ENCODE measurements around the gene CUL3. TPM values are rescaled to one million over a fixed set of nuclear protein-coding genes. Genes with fewer than 3 reads are reported as not detected.

CUL3 gene
- total RNA-seq, 1 experiment from 2014 or later: 95.7 TPM

DNA sequence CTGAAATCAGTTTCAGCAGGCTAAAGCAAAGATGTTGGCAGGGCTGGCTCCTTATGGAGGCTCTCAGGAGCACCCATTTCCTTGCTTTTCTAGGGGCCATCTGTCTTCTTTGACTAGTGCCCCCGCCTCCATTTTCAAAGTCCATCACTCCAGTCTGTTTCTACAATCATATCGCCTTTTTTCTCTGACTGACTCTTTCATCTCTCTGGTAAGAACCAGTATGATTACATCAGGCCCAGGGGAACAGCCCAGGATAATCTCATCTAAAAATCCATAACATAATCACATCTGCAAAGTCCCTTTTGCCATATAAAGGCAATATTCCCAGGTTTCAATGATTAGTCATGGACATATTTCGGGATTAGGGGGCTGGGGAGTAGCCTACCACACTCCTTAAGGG is 57.0 kb downstream of the CUL3 start:
- no peak overlapping the region for H3K9ac ChIP-seq (ENCODE audit: low read length)
- H3K36me3 ChIP-seq (ENCODE audit: control insufficient read depth in 1 of 2, insufficient read depth in 2 of 2, low read length in 2 of 2): no peaks in the 10 kb centered on the region
- H3K4me1 ChIP-seq (ENCODE audit: control insufficient read depth in 1 of 2, insufficient read depth in 2 of 2, low read length in 2 of 2): no peaks in the 10 kb centered on the region
- DNase-seq (ENCODE audit: low read depth, low spot score): no peak
- ChIA-PET POLR2A (no interaction called here), RAD21 (ENCODE audit: low non-redundant PET in 1 of 2, low total read pairs in 2 of 2, uncharacterized antibody in 2 of 2, unreplicated experiment in 2 of 2) (no interaction called here), CTCF (no interaction called here)
- H3K79me2 ChIP-seq (ENCODE audit: insufficient read depth, low read length): peaks cover 97% of the 10 kb centered on the region
- no peaks in the 10 kb centered on the region for H3K9me2 ChIP-seq (ENCODE audit: insufficient read depth)
- H3K27ac ChIP-seq (ENCODE audit: low read depth, low read length): no peak overlapping the region
- ATAC-seq: no peak
- no TSS peak for BruUV-seq (replicated peaks)
- H3K4me3 ChIP-seq (replicated peaks in 1 of 2; ENCODE audit: low read depth in 1 of 2, low read length in 2 of 2): no peak overlapping the region
- intact Hi-C loops (cut with micrococcal nuclease): no loop called here
- no peaks in the 10 kb centered on the region for H3K27me3 ChIP-seq (ENCODE audit: insufficient read depth, low read length)
- no peak for TF ChIP-seq SIN3A (IDR thresholded peaks at IDR 0.05; ENCODE audit: low read depth)
- TF ChIP-seq, protein P1, sequence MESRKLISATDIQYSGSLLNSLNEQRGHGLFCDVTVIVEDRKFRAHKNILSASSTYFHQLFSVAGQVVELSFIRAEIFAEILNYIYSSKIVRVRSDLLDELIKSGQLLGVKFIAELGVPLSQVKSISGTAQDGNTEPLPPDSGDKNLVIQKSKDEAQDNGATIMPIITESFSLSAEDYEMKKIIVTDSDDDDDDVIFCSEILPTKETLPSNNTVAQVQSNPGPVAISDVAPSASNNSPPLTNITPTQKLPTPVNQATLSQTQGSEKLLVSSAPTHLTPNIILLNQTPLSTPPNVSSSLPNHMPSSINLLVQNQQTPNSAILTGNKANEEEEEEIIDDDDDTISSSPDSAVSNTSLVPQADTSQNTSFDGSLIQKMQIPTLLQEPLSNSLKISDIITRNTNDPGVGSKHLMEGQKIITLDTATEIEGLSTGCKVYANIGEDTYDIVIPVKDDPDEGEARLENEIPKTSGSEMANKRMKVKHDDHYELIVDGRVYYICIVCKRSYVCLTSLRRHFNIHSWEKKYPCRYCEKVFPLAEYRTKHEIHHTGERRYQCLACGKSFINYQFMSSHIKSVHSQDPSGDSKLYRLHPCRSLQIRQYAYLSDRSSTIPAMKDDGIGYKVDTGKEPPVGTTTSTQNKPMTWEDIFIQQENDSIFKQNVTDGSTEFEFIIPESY (IDR thresholded peaks at IDR 0.05; ENCODE audit: extremely low read depth, insufficient replicate concordance, low read length): no peak
- H4K20me1 ChIP-seq (ENCODE audit: insufficient read depth): peaks cover 31% of the 10 kb centered on the region; the same call in 1 of the 2 replicates
- no peak overlapping the region for H3K4me2 ChIP-seq (ENCODE audit: low read length)
- no peak overlapping the region for H2AFZ ChIP-seq (ENCODE audit: low read depth, low read length, poor library complexity, severe bottlenecking)
- no peaks in the 10 kb centered on the region for H3K9me3 ChIP-seq (ENCODE audit: control insufficient read depth in 1 of 2, insufficient read depth in 1 of 2, low read depth in 1 of 2, low read length in 2 of 2)

DNA sequence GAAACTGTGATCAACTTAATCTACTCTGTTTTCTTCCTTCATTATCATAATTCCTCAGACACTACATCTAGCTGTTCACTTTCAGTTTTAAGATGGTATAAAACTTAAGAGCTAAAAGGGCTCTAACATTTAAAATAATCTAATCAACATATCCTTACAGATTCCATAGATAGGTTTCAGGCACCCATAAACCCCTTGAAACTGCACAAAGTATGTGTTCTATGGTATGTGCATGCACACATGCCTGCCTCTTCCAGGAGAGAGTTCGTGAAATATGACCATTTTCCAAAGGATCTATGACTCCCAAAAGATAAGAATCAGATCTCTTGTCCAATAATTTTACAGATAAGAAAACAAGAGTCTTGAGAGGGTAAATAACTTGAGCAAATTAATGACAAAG is 59.4 kb downstream of the CUL3 start:
- RAD21 ChIA-PET (ENCODE audit: low non-redundant PET in 1 of 2, low total read pairs in 2 of 2, uncharacterized antibody in 2 of 2, unreplicated experiment in 2 of 2): no interaction called here
- no peaks in the 10 kb centered on the region for H3K36me3 ChIP-seq (ENCODE audit: control insufficient read depth in 1 of 2, insufficient read depth in 2 of 2, low read length in 2 of 2)
- TF ChIP-seq FOSL1 (IDR thresholded peaks at IDR 0.05; ENCODE audit: low read depth) (no peak), EZH2phosphoT487 (IDR thresholded peaks at IDR 0.05; ENCODE audit: borderline replicate concordance) (no peak), SIN3A (IDR thresholded peaks at IDR 0.05; ENCODE audit: low read depth) (no peak), ZNF274 (IDR thresholded peaks at IDR 0.05; ENCODE audit: low read depth, low read length) (no peak), EZH2 (IDR thresholded peaks at IDR 0.05) (no peak), POLR2AphosphoS5 (IDR thresholded peaks at IDR 0.05; ENCODE audit: low read depth, low read length) (no peak), JUND (IDR thresholded peaks at IDR 0.05) (no peak), ZFX (IDR thresholded peaks at IDR 0.05) (no peak), YY1 (IDR thresholded peaks at IDR 0.05; ENCODE audit: extremely low read depth, insufficient replicate concordance, low read depth, low read length) (no peak), CEBPB (IDR thresholded peaks at IDR 0.05; ENCODE audit: low read depth) (no peak), TCF7L2 (IDR thresholded peaks at IDR 0.05; ENCODE audit: borderline replicate concordance, extremely low read depth, insufficient read depth, insufficient read length) (no peak), SRF (IDR thresholded peaks at IDR 0.05; ENCODE audit: low read depth) (no peak), SP1 (IDR thresholded peaks at IDR 0.05; ENCODE audit: low read depth) (no peak), RAD21 (IDR thresholded peaks at IDR 0.05; ENCODE audit: low read depth) (no peak)
- TF ChIP-seq, protein P2, sequence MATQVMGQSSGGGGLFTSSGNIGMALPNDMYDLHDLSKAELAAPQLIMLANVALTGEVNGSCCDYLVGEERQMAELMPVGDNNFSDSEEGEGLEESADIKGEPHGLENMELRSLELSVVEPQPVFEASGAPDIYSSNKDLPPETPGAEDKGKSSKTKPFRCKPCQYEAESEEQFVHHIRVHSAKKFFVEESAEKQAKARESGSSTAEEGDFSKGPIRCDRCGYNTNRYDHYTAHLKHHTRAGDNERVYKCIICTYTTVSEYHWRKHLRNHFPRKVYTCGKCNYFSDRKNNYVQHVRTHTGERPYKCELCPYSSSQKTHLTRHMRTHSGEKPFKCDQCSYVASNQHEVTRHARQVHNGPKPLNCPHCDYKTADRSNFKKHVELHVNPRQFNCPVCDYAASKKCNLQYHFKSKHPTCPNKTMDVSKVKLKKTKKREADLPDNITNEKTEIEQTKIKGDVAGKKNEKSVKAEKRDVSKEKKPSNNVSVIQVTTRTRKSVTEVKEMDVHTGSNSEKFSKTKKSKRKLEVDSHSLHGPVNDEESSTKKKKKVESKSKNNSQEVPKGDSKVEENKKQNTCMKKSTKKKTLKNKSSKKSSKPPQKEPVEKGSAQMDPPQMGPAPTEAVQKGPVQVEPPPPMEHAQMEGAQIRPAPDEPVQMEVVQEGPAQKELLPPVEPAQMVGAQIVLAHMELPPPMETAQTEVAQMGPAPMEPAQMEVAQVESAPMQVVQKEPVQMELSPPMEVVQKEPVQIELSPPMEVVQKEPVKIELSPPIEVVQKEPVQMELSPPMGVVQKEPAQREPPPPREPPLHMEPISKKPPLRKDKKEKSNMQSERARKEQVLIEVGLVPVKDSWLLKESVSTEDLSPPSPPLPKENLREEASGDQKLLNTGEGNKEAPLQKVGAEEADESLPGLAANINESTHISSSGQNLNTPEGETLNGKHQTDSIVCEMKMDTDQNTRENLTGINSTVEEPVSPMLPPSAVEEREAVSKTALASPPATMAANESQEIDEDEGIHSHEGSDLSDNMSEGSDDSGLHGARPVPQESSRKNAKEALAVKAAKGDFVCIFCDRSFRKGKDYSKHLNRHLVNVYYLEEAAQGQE (IDR thresholded peaks at IDR 0.05; ENCODE audit: low read depth): no peak
- TF ChIP-seq, protein P3, sequence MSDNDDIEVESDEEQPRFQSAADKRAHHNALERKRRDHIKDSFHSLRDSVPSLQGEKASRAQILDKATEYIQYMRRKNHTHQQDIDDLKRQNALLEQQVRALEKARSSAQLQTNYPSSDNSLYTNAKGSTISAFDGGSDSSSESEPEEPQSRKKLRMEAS (IDR thresholded peaks at IDR 0.05): no peak

More for the DNA sequence above, 59.4 kb downstream of the CUL3 start:
- no peak overlapping the region for H3K27ac ChIP-seq (ENCODE audit: low read depth, low read length)
- CTCF ChIA-PET: no interaction called here
- DNase-seq (ENCODE audit: low read depth, low spot score): no peak
- no peaks in the 10 kb centered on the region for H3K27me3 ChIP-seq (ENCODE audit: insufficient read depth, low read length)
- no peak overlapping the region for H3K9ac ChIP-seq (ENCODE audit: low read length)
- ATAC-seq: no peak
- H3K9me3 ChIP-seq (ENCODE audit: control insufficient read depth in 1 of 2, insufficient read depth in 1 of 2, low read depth in 1 of 2, low read length in 2 of 2): no peaks in the 10 kb centered on the region
- no peaks in the 10 kb centered on the region for H3K4me1 ChIP-seq (ENCODE audit: control insufficient read depth in 1 of 2, insufficient read depth in 2 of 2, low read length in 2 of 2)
- no peak overlapping the region for H3K4me2 ChIP-seq (ENCODE audit: low read length)
- intact Hi-C loops (cut with micrococcal nuclease): no loop called here
- H3K79me2 ChIP-seq (ENCODE audit: insufficient read depth, low read length): peaks cover 97% of the 10 kb centered on the region
- POLR2A ChIA-PET: no interaction called here
- no peak overlapping the region for H2AFZ ChIP-seq (ENCODE audit: low read depth, low read length, poor library complexity, severe bottlenecking)
- H3K4me3 ChIP-seq (replicated peaks in 1 of 2; ENCODE audit: low read depth in 1 of 2, low read length in 2 of 2): no peak overlapping the region
- no peaks in the 10 kb centered on the region for H3K9me2 ChIP-seq (ENCODE audit: insufficient read depth)
- no TSS peak for BruUV-seq (replicated peaks)
- H4K20me1 ChIP-seq (ENCODE audit: insufficient read depth): peaks cover 28% of the 10 kb centered on the region; the same call in 1 of the 2 replicates
